CD4-positive, alpha-beta T cell (primary cell): ENCODE results near the gene TMEM203. TPM values are rescaled to one million over a fixed set of nuclear protein-coding genes. Genes with fewer than 3 reads are reported as not detected.

ENCODE experiments used
- ATAC-seq: fragments of 200-7000 bp; cut with Tn5 transposase; one replicate; pipeline ENCODE4 v1.10.0; 2022; ENCODE audit warnings: mild to moderate bottlenecking; ENCODE audit not compliant: poor library complexity
- CTCF ChIA-PET: fragments of 350-600 bp; sonication (Branson Sonifier 250); formaldehyde crosslinking; loops from one replicate; lab custom pipeline; 2021; ENCODE audit warnings: antibody characterized with exemption, inconsistent platforms; lab: Charles Lee
- POLR2A ChIA-PET: fragments of 350-600 bp; sonication (Branson Sonifier 250); formaldehyde crosslinking; loops from one replicate; lab custom pipeline; 2021; ENCODE audit warnings: antibody characterized with exemption, inconsistent platforms; lab: Charles Lee
- DNase-seq, 14 experiments: peaks; one replicate each; pipeline ENCODE4 v3.0.0-alpha.2; 2013 to 2020; ENCODE audit warnings: mixed read lengths in 2 of 14
- H3K27ac ChIP-seq, 2 donors: one replicate each; pipeline versions ENCODE4 v1.5.1 to v1.7.0; 2013; ENCODE audit warnings: low read length in 2 of 2, low read depth in 1 of 2, mild to moderate bottlenecking in 1 of 2
- H3K27me3 ChIP-seq, 2 experiments: 1 replicate in 1 of 2; 2 replicates in 1 of 2; pipeline versions ENCODE4 v1.6.1 to v1.7.0; 2013; ENCODE audit warnings: low read length in 2 of 2, control low read depth in 1 of 2, mild to moderate bottlenecking in 1 of 2, moderate library complexity in 1 of 2; ENCODE audit not compliant: insufficient read depth in 2 of 2, control insufficient read depth in 1 of 2
- H3K36me3 ChIP-seq: one replicate; pipeline ENCODE4 v1.6.1; 2013; ENCODE audit warnings: low read length, control low read depth; ENCODE audit not compliant: insufficient read depth
- H3K4me1 ChIP-seq: one replicate; pipeline ENCODE4 v1.6.1; 2013; ENCODE audit warnings: low read length, control low read depth; ENCODE audit not compliant: insufficient read depth
- H3K4me3 ChIP-seq: one replicate; pipeline ENCODE4 v1.5.1; 2013; ENCODE audit warnings: mild to moderate bottlenecking, low read length, moderate library complexity
- H3K9me3 ChIP-seq, 2 experiments: 1 replicate in 1 of 2; 2 replicates in 1 of 2; pipeline versions ENCODE4 v1.6.1 to v1.7.0; 2013; ENCODE audit warnings: low read length in 2 of 2, mild to moderate bottlenecking in 2 of 2, control low read depth in 1 of 2, moderate library complexity in 1 of 2; ENCODE audit not compliant: control insufficient read depth in 1 of 2, insufficient read depth in 1 of 2
- H3K27ac Mint-ChIP-seq: one replicate; pipeline ENCODE4 v1.8.0; 2020; ENCODE audit warnings: mixed read lengths
- H3K27me3 Mint-ChIP-seq: one replicate; pipeline ENCODE4 v1.8.0; 2021; ENCODE audit warnings: mixed read lengths
- H3K36me3 Mint-ChIP-seq: one replicate; pipeline ENCODE4 v1.8.0; 2021; ENCODE audit warnings: low read depth, mixed read lengths
- H3K4me1 Mint-ChIP-seq: one replicate; pipeline ENCODE4 v1.8.0; 2021; ENCODE audit warnings: low read depth, mixed read lengths
- H3K4me3 Mint-ChIP-seq: one replicate; pipeline ENCODE4 v1.8.0; 2020; ENCODE audit warnings: mild to moderate bottlenecking, mixed read lengths
- H3K9me3 Mint-ChIP-seq: one replicate; pipeline ENCODE4 v1.8.0; 2020; ENCODE audit warnings: mixed read lengths
- CTCF ChIP-seq: fragments of 200-600 bp; IDR thresholded peaks from one replicate; pipeline ENCODE4 v1.8.0; 2022; ENCODE audit warnings: antibody characterized with exemption, mild to moderate bottlenecking
- intact Hi-C, 2 experiments: fragments of 100-400 bp; cut with DNase I in 1 of 2; cut with micrococcal nuclease in 1 of 2; formaldehyde crosslinking; loops; one replicate each; pipeline versions ENCODE4 v1.15.1 to v1.9.0; 2023 to 2025; cut with DNase I, micrococcal nuclease
- total RNA-seq, 174 experiments: library from RNA in 2 of 174; stranded (reverse) in 2 of 174; gene quantifications; one replicate each; pipeline ENCODE4 v1.2.3 and lab custom pipeline; 2021 to 2026

TMEM203 gene
- total RNA-seq, 2 experiments from 2014 or later = 18.2 to 18.7 TPM

- intact Hi-C loops = loop anchor here in 1 of 2 experiments (10.0 kb wide), 1 partner anchor 52 kb away; no protein-coding TSS in a partner anchor
- CTCF ChIA-PET = interaction anchor here (0.6 to 1.5 kb wide), 5 partner anchors 24 to 60 kb away, joined by 3 read pairs; partner anchors contain the start of gene TPRN
- Mint-ChIP-seq H3K9me3 (no peaks in the 10 kb centered on the region), H3K36me3 (peaks cover 25% of the 10 kb centered on the region), H3K27me3 (no peaks in the 10 kb centered on the region), H3K27ac (no peak overlapping the region), H3K4me1 (peaks cover 4% of the 10 kb centered on the region), H3K4me3 (no peak overlapping the region)
- TF ChIP-seq CTCF = no peak
- Histone ChIP-seq H3K4me1 (peaks cover 19% of the 10 kb centered on the region), H3K4me3 (no peak overlapping the region), H3K27ac (no peak overlapping the region), H3K9me3 (peaks cover 0 to 12% of the 10 kb centered on the region in 2 experiments), H3K36me3 (peaks cover 30% of the 10 kb centered on the region), H3K27me3 (peaks cover 19 to 22% of the 10 kb centered on the region in 2 experiments)
- POLR2A ChIA-PET = interaction anchor here (0.6 to 1.3 kb wide), 3 partner anchors 11 to 122 kb away, joined by 3 read pairs; partner anchors contain the start of gene MAN1B1
- ATAC-seq = peak; percentile 62
- peak in 5 of 14 experiments; percentile 20 to 61 (median 34) for DNase-seq
These were observed 28.9 kb downstream of the TMEM203 start for GRCh38 chr9:137176302-137177182.

- peak; percentile 34 for TF ChIP-seq CTCF
- Mint-ChIP-seq H3K27ac (no peak overlapping the region), H3K36me3 (peaks cover 17% of the 10 kb centered on the region), H3K27me3 (peaks cover 3% of the 10 kb centered on the region), H3K9me3 (no peaks in the 10 kb centered on the region), H3K4me3 (no peak overlapping the region), H3K4me1 (peaks cover 4% of the 10 kb centered on the region)
- Histone ChIP-seq H3K36me3 (peaks cover 19% of the 10 kb centered on the region), H3K27me3 (peaks cover 30 to 33% of the 10 kb centered on the region in 2 experiments), H3K9me3 (peaks cover 0 to 20% of the 10 kb centered on the region in 2 experiments), H3K4me1 (peaks cover 19% of the 10 kb centered on the region), H3K4me3 (no peak overlapping the region), H3K27ac (no peak overlapping the region)
- ChIA-PET CTCF (no interaction called here), POLR2A (no interaction called here)
- peak in 1 of 14 experiments; percentile 24 for DNase-seq
- intact Hi-C loops = loop anchor here in 1 of 2 experiments (10.0 kb wide), 1 partner anchor 51 kb away; no protein-coding TSS in a partner anchor
- ATAC-seq = peak; percentile 18
These were observed 30.0 kb downstream of the TMEM203 start for GRCh38 chr9:137175345-137175961.

- ChIA-PET POLR2A (interaction anchor here (0.9 kb wide), 1 partner anchor 45 kb away, joined by 3 read pairs; no protein-coding TSS in a partner anchor), CTCF (no interaction called here)
- intact Hi-C loops = loop anchor here in 1 of 2 experiments (10.0 kb wide), 1 partner anchor 50 kb away; no protein-coding TSS in a partner anchor
- H3K4me3 Mint-ChIP-seq = no peak overlapping the region
- no peak overlapping the region for H3K4me3 ChIP-seq
- peaks cover 12% of the 10 kb centered on the region for H3K36me3 Mint-ChIP-seq
- no peaks in the 10 kb centered on the region for H3K9me3 Mint-ChIP-seq
- DNase-seq (peak in 1 of 14 experiments; percentile 39), ATAC-seq (peak; percentile 37)
- peaks cover 13% of the 10 kb centered on the region for H3K36me3 ChIP-seq
- H3K27me3 Mint-ChIP-seq = peaks cover 7% of the 10 kb centered on the region
- no peak for TF ChIP-seq CTCF
- H3K27ac Mint-ChIP-seq = no peak overlapping the region
- peaks cover 4% of the 10 kb centered on the region for H3K4me1 Mint-ChIP-seq
- H3K9me3 ChIP-seq = peaks cover 0 to 26% of the 10 kb centered on the region in 2 experiments
- peaks cover 19% of the 10 kb centered on the region for H3K4me1 ChIP-seq
- H3K27ac ChIP-seq = no peak overlapping the region
- peaks cover 37 to 39% of the 10 kb centered on the region in 2 experiments for H3K27me3 ChIP-seq
These were observed 30.6 kb downstream of the TMEM203 start for GRCh38 chr9:137174722-137175293.
